Measurements from ENCODE around the gene TRIM26. TPM values are rescaled to one million over a fixed set of nuclear protein-coding genes. Genes with fewer than 3 reads are reported as not detected.

The TRIM26 gene
- total RNA-seq, 2 donors from 2014 or later, result 20.0 to 27.8 TPM

- Histone ChIP-seq H3K9me3 (no peaks in the 10 kb centered on the region), H3K4me3 (no peak overlapping the region), H3K36me3 (no peaks in the 10 kb centered on the region), H3K27ac (no peak overlapping the region), H3K4me1 (no peaks in the 10 kb centered on the region), H3K27me3 (no peaks in the 10 kb centered on the region)
- DNase-seq (ENCODE audit: low spot score), result no peak
- TF ChIP-seq, protein P1, sequence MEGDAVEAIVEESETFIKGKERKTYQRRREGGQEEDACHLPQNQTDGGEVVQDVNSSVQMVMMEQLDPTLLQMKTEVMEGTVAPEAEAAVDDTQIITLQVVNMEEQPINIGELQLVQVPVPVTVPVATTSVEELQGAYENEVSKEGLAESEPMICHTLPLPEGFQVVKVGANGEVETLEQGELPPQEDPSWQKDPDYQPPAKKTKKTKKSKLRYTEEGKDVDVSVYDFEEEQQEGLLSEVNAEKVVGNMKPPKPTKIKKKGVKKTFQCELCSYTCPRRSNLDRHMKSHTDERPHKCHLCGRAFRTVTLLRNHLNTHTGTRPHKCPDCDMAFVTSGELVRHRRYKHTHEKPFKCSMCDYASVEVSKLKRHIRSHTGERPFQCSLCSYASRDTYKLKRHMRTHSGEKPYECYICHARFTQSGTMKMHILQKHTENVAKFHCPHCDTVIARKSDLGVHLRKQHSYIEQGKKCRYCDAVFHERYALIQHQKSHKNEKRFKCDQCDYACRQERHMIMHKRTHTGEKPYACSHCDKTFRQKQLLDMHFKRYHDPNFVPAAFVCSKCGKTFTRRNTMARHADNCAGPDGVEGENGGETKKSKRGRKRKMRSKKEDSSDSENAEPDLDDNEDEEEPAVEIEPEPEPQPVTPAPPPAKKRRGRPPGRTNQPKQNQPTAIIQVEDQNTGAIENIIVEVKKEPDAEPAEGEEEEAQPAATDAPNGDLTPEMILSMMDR (IDR thresholded peaks at IDR 0.05), result peak in 1 of 2 donors; percentile 27
These were observed 25.1 kb upstream of the TRIM26 start for GRCh38 chr6:30238178-30238795.

DNA sequence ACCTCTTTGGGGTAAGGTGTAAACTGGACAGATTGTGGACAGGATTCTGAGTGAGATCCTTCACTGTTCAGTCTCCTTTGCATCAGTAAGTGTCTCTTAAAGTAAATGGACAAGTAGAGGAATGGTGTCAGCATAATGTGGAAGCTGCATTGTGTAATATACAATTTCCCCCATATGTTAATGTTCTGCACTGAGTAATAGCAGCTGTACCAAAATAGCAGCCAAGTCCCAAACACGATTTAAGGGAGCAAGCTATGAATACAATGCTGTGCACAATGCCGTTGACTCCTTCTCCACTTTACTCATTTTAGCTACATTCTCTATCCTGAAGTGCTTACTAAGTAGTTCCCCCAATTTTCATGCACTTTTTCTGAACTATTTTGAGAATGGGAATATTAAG is 21.1 kb upstream of the TRIM26 start:
- Histone ChIP-seq H3K4me3 (no peak overlapping the region), H3K4me1 (no peaks in the 10 kb centered on the region), H3K27ac (no peak overlapping the region), H3K36me3 (no peaks in the 10 kb centered on the region), H3K9me3 (no peaks in the 10 kb centered on the region), H3K27me3 (no peaks in the 10 kb centered on the region)
- TF ChIP-seq, protein P1 (IDR thresholded peaks at IDR 0.05), result no peak
- DNase-seq (ENCODE audit: low spot score), result no peak

GRCh38 chr6:30231067-30231466 is 17.9 kb upstream of the TRIM26 start:
- H3K36me3 ChIP-seq, result no peaks in the 10 kb centered on the region
- TF ChIP-seq, protein P1 (IDR thresholded peaks at IDR 0.05), result no peak
- H3K4me1 ChIP-seq, result no peaks in the 10 kb centered on the region
- no peak overlapping the region for H3K4me3 ChIP-seq
- no peaks in the 10 kb centered on the region for H3K27me3 ChIP-seq
- no peak for DNase-seq (ENCODE audit: low spot score)
- no peaks in the 10 kb centered on the region for H3K9me3 ChIP-seq
- H3K27ac ChIP-seq, result no peak overlapping the region

DNA sequence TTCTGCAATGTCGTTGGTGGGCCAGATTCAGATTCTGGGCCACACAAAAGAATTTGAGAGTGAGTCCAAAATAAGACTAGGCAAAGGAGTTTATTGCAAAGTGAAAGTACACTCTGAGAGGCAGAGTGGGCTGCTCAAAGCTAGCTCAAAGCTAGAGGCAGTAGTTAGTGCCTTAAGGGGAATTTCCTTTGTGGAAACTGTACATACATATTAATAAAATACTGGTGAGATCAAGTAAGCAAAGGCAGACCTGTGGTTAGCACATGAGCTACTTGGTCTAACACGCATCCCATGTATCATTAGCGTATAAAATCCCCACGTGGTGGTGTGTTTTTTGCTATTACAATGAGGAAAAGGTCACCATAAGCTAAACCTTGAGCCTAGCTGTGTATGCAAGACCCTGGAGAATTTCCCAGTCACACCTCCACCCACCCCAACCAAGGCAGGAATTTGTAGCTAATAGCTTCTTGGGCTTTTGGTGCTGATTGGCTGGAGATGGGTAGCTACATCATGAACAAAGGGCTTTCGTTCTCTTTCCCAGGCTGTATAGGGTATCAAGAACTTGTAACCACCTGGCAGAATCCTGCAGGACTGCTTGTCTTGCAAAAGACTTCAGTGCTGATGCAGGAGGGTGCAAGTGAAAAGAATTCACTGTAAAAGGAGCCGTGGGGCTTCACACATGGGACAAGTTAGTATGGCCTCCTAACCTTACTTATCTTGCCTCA is 14.7 kb upstream of the TRIM26 start:
- H3K4me3 ChIP-seq, result no peak overlapping the region
- H3K27ac ChIP-seq, result no peak overlapping the region
- H3K36me3 ChIP-seq, result no peaks in the 10 kb centered on the region
- H3K9me3 ChIP-seq, result no peaks in the 10 kb centered on the region
- H3K4me1 ChIP-seq, result no peaks in the 10 kb centered on the region
- no peak for DNase-seq (ENCODE audit: low spot score)
- no peaks in the 10 kb centered on the region for H3K27me3 ChIP-seq
- TF ChIP-seq, protein P1 (IDR thresholded peaks at IDR 0.05), result no peak

- DNase-seq (ENCODE audit: low spot score), result no peak
- no peak overlapping the region for H3K4me3 ChIP-seq
- no peaks in the 10 kb centered on the region for H3K4me1 ChIP-seq
- H3K27me3 ChIP-seq, result no peaks in the 10 kb centered on the region
- H3K36me3 ChIP-seq, result no peaks in the 10 kb centered on the region
- no peaks in the 10 kb centered on the region for H3K9me3 ChIP-seq
- TF ChIP-seq, protein P1 (IDR thresholded peaks at IDR 0.05), result no peak
- no peak overlapping the region for H3K27ac ChIP-seq
These were observed 14.1 kb upstream of the TRIM26 start for GRCh38 chr6:30227242-30227722.

Measured in right atrium auricular region (tissue), 2 donors.